ENCODE results near the gene IFNGR1.

GRCh38 chr6:137229075-137229759 is 10.0 kb upstream of the IFNGR1 start:
- TF ChIP-seq CTCF (IDR thresholded peaks at IDR 0.05; ENCODE audit: borderline replicate concordance, extremely low read depth, low read length, poor library complexity, severe bottlenecking) (no peak), EZH2 (IDR thresholded peaks at IDR 0.05; ENCODE audit: borderline replicate concordance, low read depth, low read length, severe bottlenecking) (no peak)

Measured in DND-41 (cell line).